ENCODE data around the gene MPP1.

The MPP1 gene

DNA sequence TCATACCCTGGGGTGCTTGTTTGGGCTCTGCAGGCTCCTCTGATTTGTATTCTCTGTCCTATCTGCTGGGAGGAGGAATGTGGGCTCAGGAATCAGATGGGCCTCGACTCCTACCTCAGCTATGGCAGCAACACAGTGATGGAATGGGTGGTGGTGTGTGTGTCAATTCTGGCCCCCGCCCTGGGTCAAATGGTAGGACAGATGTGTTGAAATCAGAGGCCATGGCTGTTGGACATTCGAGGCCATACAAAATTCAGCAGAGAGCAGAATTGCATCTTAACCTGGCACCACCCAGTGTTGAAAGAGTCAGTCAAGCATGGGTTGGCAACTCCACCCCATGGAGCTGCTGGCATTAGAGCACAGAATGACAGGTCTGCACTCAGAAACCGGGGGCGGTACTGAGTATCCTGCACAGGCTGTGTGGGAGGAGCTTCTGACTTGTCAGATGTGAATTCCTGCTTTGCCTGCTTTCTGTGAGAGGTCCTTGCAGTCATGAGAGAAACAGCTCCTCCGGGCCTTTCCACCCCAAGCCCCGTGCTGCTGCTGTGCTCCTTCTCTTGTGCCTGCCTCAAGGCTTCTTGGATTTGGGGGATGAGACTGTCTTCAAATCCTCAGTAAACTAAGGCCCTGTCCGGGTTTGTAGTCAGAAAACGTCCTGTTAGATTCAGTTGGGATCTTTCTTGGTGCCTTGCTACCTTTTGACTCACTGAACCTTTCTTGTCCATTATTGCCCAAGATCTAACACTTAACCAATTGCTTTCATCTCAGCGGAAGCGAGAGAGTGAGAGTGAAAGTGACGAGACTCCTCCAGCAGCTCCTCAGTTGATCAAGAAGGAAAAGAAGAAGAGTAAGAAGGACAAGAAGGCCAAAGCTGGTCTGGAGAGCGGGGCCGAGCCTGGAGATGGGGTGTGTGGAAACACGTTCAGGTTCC, 29.6 kb downstream of the MPP1 start:
- DNase-seq (ENCODE audit: low read depth), result peak; percentile 68

DNA sequence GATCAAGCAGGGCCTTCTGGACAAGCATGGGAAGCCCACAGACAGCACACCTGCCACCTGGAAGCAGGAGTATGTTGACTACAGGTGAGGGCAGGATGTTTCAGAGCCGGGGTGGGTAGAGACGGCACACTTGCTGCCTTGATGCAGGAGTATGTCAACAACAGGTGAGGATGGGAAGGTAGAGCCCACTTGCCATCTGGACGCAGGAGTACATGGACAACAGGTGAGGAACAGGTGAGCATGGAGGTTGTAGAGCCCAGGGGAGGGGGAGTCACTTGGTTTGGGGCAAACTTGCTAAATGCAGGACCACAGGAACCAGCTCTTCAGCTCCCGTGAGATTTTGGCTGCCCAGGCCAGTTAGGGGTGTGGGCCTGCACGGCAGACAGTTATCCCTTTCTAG, 30.7 kb downstream of the MPP1 start:
- DNase-seq (ENCODE audit: low read depth), result no peak

DNA sequence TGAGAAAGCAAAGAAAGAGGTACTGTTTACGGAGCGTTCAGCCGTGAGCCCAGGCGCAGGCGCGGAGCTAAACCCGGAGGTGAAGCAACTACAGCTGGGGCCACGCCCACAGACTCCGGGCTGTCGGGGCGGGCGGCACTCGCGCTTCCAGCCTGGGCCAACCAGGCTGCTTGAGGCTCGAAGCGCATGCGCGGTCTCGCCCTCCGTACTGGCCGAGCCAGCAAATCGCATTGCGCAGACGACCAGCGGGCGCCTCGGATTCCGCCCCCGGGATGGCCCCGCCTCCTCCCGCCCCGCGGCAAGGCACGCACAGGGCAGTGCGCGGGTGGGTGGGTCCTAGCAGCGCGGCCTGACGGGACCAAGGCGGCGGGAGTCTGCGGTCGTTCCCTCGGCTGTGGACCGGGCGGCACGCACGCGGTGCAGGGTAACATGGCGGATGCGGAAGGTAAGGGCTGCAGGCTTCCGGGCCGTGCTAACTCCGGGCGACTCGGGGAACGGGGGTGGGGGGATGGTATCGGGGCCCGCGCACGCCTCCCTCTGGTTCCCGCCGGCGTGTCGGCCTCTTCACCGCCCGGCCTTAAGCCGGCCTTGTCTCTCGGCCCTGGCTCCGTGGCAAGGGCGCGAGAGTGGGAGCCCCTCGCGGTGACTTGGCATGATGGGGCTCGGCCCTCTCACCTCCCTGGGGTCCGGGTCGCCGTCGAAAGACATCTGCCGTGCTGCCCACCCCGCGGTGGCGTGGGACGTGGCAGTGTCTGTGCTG, 42.6 kb downstream of the MPP1 start, which contains the start of gene DKC1:
Gene DKC1, plus strand, starts transcription at position 328 of the 760 bp plus-strand sequence. Its CDS starts 102 bp downstream, at position 430.
- peak; percentile 89 for DNase-seq (ENCODE audit: low read depth)

DNA sequence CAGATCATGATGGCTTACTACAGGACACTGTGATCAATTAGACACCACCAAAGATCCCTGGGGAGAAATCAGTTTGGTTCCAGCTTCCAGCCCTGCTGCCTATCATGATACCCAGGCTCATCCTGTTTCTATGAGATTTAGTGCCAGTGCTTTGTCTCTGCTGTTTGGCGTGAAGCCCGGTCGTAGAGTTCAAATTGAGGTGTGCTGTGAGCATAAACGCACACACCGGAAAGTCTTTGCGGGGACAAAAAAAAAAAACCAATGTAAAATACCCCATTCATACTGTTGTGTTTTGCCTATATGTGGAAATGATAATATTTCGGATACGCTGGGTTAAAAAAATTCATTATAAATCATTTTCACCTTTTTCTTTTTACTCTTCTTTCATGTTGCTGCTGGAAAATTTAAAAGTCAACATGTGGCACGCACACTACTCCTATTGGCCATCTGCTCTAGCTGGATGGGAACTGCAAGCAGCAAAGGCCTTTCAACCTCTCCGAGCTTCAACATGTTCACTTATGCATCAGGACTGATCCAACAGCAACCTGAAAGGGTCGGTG, 43.2 kb downstream of the MPP1 start:
- DNase-seq (ENCODE audit: low read depth), result no peak

DNA sequence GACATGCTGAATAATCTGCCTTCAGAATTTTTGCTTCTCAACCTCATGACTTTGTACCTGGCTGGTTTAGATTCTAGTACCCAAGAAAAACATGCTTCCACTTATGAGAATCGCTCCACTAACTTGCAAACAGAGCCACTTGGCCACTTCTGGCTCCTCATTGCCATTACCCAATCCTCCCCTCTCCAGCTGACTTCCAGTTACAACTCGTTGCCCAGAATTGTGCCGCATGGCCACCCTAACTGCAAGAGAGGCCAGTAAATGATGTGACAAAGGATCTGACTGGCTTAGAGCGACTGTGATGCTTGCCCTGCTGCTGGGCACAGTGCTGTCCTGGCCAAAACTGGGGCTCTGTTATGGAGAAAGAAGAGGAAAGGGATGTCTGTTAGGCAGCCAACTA, 46.6 kb downstream of the MPP1 start:
- no peak for DNase-seq (ENCODE audit: low read depth)

DNA sequence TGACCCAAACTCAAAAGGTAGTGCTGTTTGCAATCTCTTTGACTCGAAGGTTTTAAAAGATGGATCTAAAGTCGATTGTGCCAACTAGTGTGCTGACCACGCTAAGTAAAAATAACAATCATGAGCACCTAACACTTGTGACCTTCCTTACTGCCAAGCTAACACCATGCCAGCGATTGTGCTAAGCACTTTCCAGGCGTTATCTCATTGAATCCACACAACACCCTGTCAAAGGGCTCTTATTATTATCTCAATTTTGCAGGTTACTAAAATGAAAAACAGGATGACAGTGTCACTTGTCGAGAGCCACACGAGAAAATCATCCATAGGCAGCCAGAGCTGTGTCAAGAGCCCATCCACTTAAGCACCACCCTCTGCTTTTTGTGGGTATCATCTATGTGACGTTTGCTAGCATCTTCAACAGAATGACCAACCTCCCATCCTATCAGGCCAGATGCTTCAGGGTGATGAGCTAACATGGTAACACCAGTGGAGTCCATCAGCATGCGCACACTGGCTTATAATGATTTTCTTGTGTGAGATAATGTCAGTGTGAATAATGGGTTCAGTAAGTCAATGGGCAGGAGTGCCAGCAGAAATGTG, 53.5 kb downstream of the MPP1 start:
- no peak for DNase-seq (ENCODE audit: low read depth)

DNA sequence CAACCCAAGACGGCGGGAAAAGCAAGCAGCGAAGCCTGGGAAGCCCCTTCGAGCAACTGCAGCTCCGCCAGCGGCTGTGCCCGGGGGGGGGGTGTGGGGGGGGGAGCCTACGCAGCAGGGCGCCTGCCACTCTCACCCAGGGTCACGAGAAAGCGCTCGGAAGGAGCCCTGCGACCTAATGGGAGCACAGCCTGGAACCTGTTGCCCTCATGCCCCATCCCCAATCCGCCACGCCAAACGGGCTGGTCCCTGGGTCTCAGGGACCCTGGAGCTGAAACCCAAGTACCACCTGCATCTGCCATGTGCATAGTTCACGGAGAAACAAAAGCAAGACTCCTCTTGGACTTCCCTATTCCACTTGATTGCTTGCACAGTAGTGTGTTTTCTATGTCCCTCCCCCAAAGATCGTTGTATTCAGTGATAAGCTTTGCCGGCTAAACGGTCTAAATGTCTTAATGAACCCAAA, 54.0 kb downstream of the MPP1 start:
- DNase-seq (ENCODE audit: low read depth), result no peak

DNA sequence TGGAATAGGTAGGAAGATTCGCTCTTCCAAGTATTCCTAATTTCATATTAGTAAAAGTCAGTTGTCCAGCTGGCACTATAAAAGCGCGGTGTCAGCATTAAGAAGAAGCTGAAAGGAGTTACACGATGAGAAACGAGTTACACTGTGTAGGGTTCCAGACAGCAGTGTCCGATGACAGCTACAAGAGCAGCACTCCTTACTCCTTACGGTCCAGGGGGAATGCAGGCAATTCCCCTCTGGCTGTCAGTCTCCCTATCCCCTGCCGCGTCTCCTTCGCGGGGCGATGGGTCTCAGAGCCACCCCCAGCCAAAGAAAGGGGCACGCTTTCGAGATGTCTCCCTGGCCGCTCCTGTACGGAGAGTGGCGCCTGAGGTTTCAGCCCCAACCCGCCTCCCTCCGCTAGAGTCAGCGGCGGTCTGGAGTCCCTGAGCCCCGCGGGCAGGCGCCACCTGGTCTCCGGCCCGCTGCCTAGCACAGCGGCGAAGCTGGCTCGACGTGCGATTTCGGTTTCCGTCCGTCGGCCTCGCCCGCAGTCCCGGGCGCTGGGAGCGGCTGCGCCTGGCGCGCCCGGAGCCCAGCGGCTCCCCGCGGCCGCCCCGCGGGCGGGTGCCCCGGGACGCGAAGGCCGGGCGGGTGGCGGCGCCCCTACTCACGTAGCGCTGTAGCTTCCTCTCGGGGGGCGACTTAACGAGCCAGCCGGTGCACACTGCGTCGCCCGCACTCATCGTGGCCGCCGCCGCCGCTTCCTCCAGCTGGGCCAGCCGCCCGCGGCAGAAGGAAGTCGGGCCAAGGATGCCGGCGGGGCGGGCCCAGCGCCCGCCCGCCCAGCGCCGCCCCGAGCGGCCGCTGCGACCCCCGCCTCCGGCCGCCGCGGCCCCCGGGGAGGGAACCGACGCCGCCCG, 54.7 kb downstream of the MPP1 start, which contains the start of gene GAB3:
Gene GAB3, minus strand, starts transcription at position 777 of the 902 bp plus-strand sequence. Its CDS starts 52 bp downstream, at position 725.
- DNase-seq (ENCODE audit: low read depth), result no peak

DNA sequence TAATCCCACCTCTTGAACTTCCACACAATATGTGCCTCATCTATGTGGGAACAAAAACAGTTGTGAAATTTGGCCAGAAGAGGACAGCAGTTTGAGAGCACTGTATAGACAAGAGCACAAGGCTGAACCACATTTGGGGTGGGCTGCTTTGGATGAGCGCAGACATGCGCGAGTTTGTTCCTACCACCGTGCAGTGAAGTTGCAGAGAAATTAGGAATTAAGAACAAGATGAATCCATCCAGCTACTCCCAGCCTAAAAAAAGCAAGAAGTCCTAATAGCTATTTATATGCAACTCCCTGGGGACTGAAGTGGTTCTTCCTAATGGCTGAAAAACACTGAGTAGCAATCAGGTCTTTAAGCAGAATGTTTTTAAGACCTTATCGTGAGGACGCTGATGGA, 55.4 kb downstream of the MPP1 start:
- DNase-seq (ENCODE audit: low read depth), result no peak

DNA sequence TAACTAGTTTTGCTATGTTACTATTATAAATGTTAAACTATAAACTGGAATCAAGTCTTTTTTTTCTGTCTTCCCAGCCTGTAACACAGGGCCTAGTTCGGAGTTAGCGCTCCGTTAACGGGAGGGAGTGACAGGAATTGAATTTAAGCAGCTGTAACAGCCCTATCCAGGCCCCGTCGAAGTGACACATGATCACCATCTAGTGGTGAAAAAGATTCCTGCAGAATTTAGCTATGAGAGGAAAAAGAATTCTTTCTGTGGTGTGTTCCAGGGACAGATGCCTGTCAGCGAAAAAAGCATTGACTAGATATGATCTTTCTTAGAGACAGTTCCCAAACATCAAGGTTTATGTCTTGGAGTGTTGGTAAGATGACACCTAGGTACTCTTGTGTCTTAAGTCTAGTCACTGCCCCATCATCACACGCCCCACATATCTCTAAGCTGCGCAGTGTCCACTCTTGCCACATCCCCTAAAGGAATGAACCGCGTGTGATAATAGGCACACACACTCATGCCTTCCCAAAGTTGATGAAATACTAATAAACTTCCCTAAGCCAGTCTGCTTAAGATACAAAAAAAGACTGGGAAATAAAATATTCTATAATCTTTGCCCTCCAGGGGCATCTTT, 56.5 kb downstream of the MPP1 start:
- peak; percentile 43 for DNase-seq (ENCODE audit: low read depth)

DNA sequence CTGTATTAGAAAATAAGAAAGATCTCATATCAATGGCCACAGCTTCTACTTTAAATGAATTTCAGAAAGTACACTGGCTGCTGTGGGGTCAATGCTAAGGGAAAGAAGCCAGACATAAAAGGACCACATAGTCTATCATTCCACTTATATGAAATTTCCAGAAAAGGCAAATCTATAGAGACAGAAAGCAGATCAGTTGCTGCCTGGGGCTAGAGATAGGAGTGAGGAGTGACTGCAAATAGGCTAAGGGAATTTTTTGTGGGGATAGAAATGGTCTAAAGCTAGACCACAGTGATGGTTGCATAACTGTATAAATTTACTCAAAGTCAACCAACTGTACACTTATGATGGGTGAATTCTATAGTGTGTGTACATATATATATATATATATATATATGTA, 62.7 kb downstream of the MPP1 start:
- no peak for DNase-seq (ENCODE audit: low read depth)

DNA sequence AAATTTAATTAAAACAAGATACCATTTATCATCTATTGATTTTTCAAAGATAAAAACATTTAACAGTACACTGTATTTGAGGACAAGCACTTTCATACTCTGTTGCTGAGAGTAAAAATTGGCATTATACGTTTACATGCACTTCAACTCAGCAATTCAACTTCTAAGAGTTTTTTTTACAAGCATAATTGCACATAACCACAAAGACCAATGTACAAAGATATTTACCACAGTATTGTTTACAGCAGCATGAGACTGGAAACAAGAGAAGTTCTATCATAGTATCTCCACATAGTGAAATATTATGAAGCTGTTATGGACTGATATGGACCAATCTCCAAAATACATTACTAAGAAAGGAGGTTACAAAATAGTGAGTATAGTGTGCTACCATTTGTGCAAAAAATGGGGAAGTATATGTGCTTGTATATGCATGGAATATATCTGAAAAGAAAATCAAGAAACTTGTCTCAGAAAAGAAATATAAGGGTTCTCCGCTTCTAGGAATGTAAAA, 65.3 kb downstream of the MPP1 start:
- DNase-seq (ENCODE audit: low read depth), result no peak

DNA sequence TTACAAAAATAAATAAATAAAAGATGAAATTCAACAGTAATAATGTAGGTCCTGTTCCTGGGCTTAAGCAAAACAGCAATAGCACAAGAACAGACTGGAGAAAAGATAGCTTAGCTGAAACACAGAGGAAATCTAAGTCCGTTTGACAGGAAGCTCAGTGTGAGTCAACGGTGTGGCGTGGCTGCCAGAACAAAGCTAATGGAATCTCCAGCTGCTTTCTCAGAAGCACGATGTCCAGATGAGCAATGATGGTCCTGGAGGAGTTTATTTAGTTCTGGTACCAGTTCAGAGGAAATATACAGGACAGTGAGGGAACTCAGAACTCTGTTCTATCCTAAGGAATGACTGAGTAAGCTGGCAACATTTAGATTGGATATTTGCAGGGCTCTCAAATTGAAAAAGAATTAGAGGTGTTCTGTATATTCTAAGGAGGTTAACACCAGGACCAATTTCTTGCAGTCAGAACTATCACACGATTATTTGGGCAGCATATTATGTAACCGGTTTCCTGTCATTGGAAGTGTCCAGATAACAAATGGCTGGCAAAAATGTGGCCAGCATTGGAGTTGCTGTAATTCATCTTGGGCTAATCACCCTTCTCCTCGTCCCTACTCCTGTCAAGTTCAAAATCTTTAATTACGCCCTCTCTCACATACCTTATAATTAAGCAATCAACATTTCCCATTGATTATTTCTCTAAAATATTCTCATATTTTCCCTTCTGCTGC, 67.1 kb downstream of the MPP1 start:
- peak; percentile 89 for DNase-seq (ENCODE audit: low read depth)

DNA sequence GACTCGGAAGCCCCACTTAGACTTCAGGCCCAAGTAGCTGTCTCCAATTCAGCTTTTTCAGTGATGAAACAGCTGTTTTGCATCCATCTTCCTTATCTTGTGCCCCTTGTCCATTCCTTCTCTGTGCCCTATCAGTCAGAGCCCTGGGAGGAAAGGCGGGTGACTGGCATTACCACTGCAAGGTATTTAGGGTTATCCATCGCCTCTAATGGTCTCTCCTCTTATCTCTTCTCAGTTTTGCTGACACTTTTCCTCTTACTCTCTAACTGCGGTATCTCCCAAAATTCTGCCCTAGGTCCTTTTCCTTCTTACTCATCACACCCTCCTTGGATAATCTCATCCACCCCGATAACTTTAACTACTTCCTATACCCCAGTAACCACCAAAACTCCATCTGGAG, 68.1 kb downstream of the MPP1 start:
- no peak for DNase-seq (ENCODE audit: low read depth)

DNA sequence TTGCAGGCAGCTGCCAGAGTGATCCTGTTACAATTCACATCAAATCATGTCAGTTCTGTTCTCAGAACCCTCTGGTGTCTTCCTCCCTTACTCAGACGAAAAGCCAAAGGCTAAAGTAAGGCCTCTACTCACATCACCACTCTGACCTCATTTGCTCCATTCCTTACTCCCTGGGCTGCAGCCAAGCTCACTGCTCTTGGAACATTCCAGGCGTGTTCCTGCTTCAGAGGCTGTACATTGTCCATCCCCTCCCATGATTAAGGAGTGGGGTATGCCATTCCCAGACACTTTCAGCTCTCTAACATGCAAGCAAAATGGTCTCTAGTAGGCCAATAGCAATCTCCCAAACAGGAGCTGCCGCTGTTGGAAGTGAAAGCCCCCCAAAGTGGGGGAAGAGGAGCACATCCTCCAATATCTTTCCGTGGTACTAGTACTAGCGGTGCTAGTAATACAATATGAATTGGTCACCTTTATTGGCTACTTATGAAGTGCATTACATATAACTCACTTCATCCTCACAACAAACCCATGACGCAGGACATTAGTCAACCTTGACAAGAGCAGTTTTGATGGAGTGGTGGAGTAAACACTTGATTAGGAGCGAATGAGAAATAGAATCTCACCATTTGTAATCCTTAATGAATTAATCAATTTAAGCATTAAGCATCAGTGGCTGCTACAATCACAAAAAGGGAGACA, 69.4 kb downstream of the MPP1 start:
- peak; percentile 98 for DNase-seq (ENCODE audit: low read depth)

DNA sequence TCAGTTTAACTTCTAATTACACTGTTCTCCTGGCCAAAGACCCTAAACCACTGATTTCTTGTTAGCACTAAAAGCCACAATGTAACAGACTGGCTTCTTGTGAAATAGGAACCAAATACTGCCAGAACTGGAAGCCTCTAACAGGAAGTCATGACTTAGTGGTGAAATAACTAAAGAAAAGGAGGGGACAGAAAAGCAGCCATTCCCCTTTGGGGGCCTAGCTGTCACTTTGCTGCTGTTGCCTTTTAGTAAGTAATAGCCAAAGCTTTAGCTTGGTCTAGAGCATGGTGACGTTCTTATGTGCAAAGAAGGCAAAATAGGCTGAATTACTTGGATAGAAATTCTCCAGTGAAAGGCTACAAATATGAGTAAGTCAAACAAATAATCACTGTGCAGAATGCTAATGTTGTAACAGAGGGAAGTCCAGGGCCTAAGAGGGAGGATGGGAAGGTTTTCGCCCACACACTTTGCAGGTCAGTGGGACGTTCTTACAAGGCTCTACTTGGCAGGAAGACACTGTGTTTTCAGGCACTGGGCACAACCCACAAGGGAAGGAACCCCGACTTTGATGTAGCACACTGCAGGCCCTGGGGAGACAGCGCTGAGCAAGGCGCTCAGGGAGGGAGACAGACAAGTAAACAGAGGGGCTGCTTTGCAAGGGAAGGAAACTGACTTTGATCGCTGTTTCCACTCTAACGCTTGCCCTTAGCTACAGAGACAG, 71.1 kb downstream of the MPP1 start:
- DNase-seq (ENCODE audit: low read depth), result peak; percentile 94

DNA sequence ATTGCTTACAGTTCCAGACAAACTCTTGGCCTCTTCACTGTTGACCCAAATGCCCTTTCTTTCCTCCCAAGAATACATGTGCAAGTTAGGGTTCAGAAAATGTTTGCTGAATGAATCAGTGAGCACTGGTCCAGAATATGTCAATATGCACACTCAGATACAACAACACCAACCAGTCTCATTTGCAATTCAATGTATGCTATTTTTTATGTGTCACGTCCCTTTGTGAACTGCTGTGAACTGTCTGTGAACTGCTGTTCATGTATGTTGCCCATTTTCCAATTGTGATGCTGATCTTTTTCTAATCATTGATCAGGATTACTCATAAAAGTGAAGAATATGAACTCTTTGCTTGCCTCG, 72.2 kb downstream of the MPP1 start:
- DNase-seq (ENCODE audit: low read depth), result no peak

DNA sequence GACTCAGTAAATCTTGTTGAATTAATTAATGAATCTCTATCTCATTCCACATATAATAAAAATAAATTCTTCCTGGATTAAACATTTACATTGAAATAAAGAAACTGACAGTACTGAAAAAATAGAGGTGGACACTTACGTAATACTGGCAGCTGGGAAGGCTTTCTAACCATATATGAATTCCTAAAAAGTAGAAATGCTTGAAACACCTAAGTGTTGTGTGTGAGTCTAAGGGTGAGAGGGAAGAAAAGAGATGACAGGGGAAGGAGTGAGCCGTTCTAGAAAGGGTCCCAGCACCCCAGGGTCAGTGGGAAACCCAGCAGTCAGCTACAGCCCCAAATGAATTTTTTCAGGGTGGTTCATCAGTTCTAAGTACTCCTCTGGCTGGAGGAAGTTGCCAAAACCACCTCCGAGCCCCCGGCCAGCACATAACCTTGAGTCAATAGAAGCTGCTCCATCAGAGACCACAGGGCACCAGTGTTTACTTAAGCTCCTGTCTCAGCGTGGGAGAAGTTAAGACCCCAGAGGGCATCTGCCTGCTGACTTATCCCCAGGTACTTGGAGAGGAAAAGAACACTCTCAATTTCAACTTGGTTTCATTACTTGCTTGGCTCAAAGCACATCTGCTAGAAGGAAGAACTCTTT, 72.7 kb downstream of the MPP1 start:
- peak; percentile 74 for DNase-seq (ENCODE audit: low read depth)
